Transverse colon (tissue), 4 donors: Measurements from ENCODE around the gene ATAD1. TPM values are rescaled to one million over a fixed set of nuclear protein-coding genes. Genes with fewer than 3 reads are reported as not detected.
A peak's percentile ranks its signal among the peaks of the same experiment; 100 is the strongest.

ENCODE experiments used
- DNase-seq: peaks from one replicate; pipeline ENCODE4 v3.0.0-alpha.2; 2019
- H3K27ac ChIP-seq, 4 donors: fragments of 200-600 bp; sonication (generic); 2 replicates each; pipeline ENCODE4 v1.5.1; 2016 to 2018; ENCODE audit warnings: inconsistent platforms in 4 of 4
- H3K27me3 ChIP-seq: fragments of 200-600 bp; sonication (generic); 2 replicates; pipeline ENCODE4 v1.5.1; 2017; ENCODE audit warnings: inconsistent platforms
- H3K36me3 ChIP-seq, 4 donors: fragments of 200-600 bp; sonication (generic); 2 replicates each; pipeline ENCODE4 v1.5.1; 2017 to 2019; ENCODE audit warnings: inconsistent platforms in 4 of 4
- H3K4me1 ChIP-seq, 4 donors: fragments of 200-600 bp; sonication (generic); 2 replicates each; pipeline ENCODE4 v1.5.1; 2017 to 2020; ENCODE audit warnings: inconsistent platforms in 4 of 4
- H3K4me3 ChIP-seq, 4 donors: fragments of 200-600 bp; sonication (generic); 1 replicate in 1 of 4; 2 replicates in 3 of 4; pipeline versions ENCODE4 v1.5.1 to v1.6.1; 2017 to 2019; ENCODE audit warnings: inconsistent platforms in 4 of 4
- H3K9me3 ChIP-seq, 2 donors: fragments of 200-600 bp; sonication (generic); 2 replicates each; pipeline ENCODE4 v1.5.1; 2017 to 2019; ENCODE audit warnings: inconsistent platforms in 2 of 2
- CTCF ChIP-seq, 5 experiments: fragments of 200-600 bp in 3 of 5; fragments of 450-650 bp in 2 of 5; sonication (generic) in 3 of 5; IDR thresholded peaks; 1 replicate in 2 of 5; 2 replicates in 3 of 5; pipeline ENCODE4 v1.5.1; 2016 to 2017; ENCODE audit warnings: antibody characterized with exemption in 5 of 5, inconsistent platforms in 3 of 5, mild to moderate bottlenecking in 2 of 5, moderate library complexity in 1 of 5
- EP300 ChIP-seq: sonication (generic); formaldehyde crosslinking; IDR thresholded peaks from one replicate; pipeline ENCODE4 v1.6.1; 2017; ENCODE audit warnings: antibody characterized with exemption, low read depth
- POLR2A ChIP-seq: fragments of 450-650 bp; IDR thresholded peaks from one replicate; pipeline ENCODE4 v1.6.1; 2016; ENCODE audit warnings: antibody characterized with exemption, mild to moderate bottlenecking, moderate library complexity
- POLR2AphosphoS5 ChIP-seq, 3 donors: sonication (generic); formaldehyde crosslinking; IDR thresholded peaks; one replicate each; pipeline ENCODE4 v1.6.1; 2016; ENCODE audit warnings: antibody characterized with exemption in 3 of 3
- WGBS, 2 donors: methylation state at CpG; one replicate each; pipeline ENCODE4 v1.1.5; 2018; ENCODE audit warnings: low coverage in 1 of 2; 5-methylcytosine and 5-hydroxymethylcytosine counted together
- in situ Hi-C, 4 donors: fragments of 200-750 bp; cut with MboI; loops; one replicate each; pipeline versions ENCODE4 v1.15.0 to v1.15.1; 2017; ENCODE audit warnings: low sequenced_read_pairs in 3 of 4, low pct_ligation_motif_present in 1 of 4, low pct_unique_long_range_greater_than_20kb in 1 of 4
- intact Hi-C: fragments of 100-400 bp; cut with DNase I; formaldehyde crosslinking; loops from one replicate; pipeline ENCODE4 v1.15.1; 2023; ENCODE audit warnings: low total_unique reads
- total RNA-seq, 4 donors: library from RNA; depleted of rRNA; stranded (reverse); fragments of >200 nt; gene quantifications; one replicate each; pipeline ENCODE4 v1.1.0, GENCODE V29; 2016

ATAD1 gene
- total RNA-seq, 4 donors from 2014 or later, result 8.6 to 43.5 (median 35.8) TPM

- Histone ChIP-seq H3K27me3 (no peaks in the 10 kb centered on the region), H3K9me3 (no peaks in the 10 kb centered on the region), H3K4me3 (no peak overlapping the region), H3K4me1 (peaks cover 0 to 5% (median 0%) of the 10 kb centered on the region in 4 donors), H3K27ac (no peak overlapping the region), H3K36me3 (no peaks in the 10 kb centered on the region)
- in situ Hi-C loops, result loop anchor here (25.0 kb wide), 1 partner anchor 198 kb away; no protein-coding TSS in a partner anchor
- DNase-seq, result no peak
- TF ChIP-seq POLR2A, result no peak
- no peak for TF ChIP-seq POLR2AphosphoS5 (IDR thresholded peaks at IDR 0.05)
- TF ChIP-seq EP300, result no peak
- peak; percentile 66 to 72 (median 70) for TF ChIP-seq CTCF (IDR thresholded peaks at IDR 0.05)
- intact Hi-C loops, result no loop called here
- 40% methylated on average over 7 of the region's 7 CpGs; no CpG with 5 or more reads in 1 of the 2 donors for WGBS, 2 donors
Observed at GRCh38 chr10:87734987-87735827, 82.8 kb downstream of the ATAD1 start.

- DNase-seq, result no peak
- in situ Hi-C loops, result loop anchor here (25.0 kb wide), 1 partner anchor 196 kb away; no protein-coding TSS in a partner anchor
- H3K36me3 ChIP-seq, result no peaks in the 10 kb centered on the region
- H3K9me3 ChIP-seq, result no peaks in the 10 kb centered on the region
- no peak overlapping the region for H3K4me3 ChIP-seq
- no peak overlapping the region for H3K27ac ChIP-seq
- no peak for TF ChIP-seq POLR2AphosphoS5 (IDR thresholded peaks at IDR 0.05)
- no peak for TF ChIP-seq CTCF (IDR thresholded peaks at IDR 0.05)
- TF ChIP-seq EP300, result no peak
- no peak for TF ChIP-seq POLR2A
- peaks cover 0 to 5% (median 0%) of the 10 kb centered on the region in 4 donors for H3K4me1 ChIP-seq
- no peaks in the 10 kb centered on the region for H3K27me3 ChIP-seq
- WGBS, 2 donors, result 75 to 77% methylated on average over 4 to 5 of the region's 5 CpGs
- intact Hi-C loops, result no loop called here
Observed at GRCh38 chr10:87733081-87733480, 84.9 kb downstream of the ATAD1 start.

- Histone ChIP-seq H3K36me3 (no peaks in the 10 kb centered on the region), H3K4me1 (peaks cover 0 to 3% (median 0%) of the 10 kb centered on the region in 4 donors), H3K27ac (no peak overlapping the region), H3K9me3 (no peaks in the 10 kb centered on the region), H3K4me3 (no peak overlapping the region), H3K27me3 (no peaks in the 10 kb centered on the region)
- intact Hi-C loops, result no loop called here
- no peak for TF ChIP-seq CTCF (IDR thresholded peaks at IDR 0.05)
- no peak for TF ChIP-seq POLR2AphosphoS5 (IDR thresholded peaks at IDR 0.05)
- WGBS, 2 donors, result 48 to 74% methylated on average over 4 to 6 of the region's 6 CpGs
- in situ Hi-C loops, result loop anchor here (10.0 to 25.0 kb wide), 2 partner anchors 75 to 193 kb away; partner anchors contain the start of gene PAPSS2 (in 1 of the 4)
- no peak for DNase-seq
Observed at GRCh38 chr10:87729940-87730339, 88.1 kb downstream of the ATAD1 start.

- in situ Hi-C loops, result loop anchor here (10.0 to 25.0 kb wide), 2 partner anchors 70 to 187 kb away; partner anchors contain the start of gene PAPSS2 (in 1 of the 4)
Observed at GRCh38 chr10:87724789-87725188, 93.2 kb downstream of the ATAD1 start.

More at GRCh38 chr10:87724789-87725188, 93.2 kb downstream of the ATAD1 start:
- intact Hi-C loops, result no loop called here
- no peak overlapping the region for H3K27ac ChIP-seq
- no peak for DNase-seq
- no peak overlapping the region for H3K4me3 ChIP-seq
- H3K9me3 ChIP-seq, result no peaks in the 10 kb centered on the region
- no peaks in the 10 kb centered on the region for H3K27me3 ChIP-seq
- TF ChIP-seq POLR2AphosphoS5 (IDR thresholded peaks at IDR 0.05) (no peak), CTCF (IDR thresholded peaks at IDR 0.05) (no peak), EP300 (no peak), POLR2A (no peak)
- WGBS, 2 donors, result 88 to 97% methylated on average over 5 of the region's 5 CpGs
- no peaks in the 10 kb centered on the region for H3K36me3 ChIP-seq
- H3K4me1 ChIP-seq, result peaks cover 0 to 26% (median 18%) of the 10 kb centered on the region in 4 donors
